Esophagus squamous epithelium (tissue), 5 donors: ENCODE measurements around the gene SLU7. TPM values are rescaled to one million over a fixed set of nuclear protein-coding genes. Genes with fewer than 3 reads are reported as not detected.

Source experiments
- DNase-seq: peaks from one replicate; lab custom pipeline; 2025; lab: John Stamatoyannopoulos, UW
- H3K27ac ChIP-seq, 4 donors: fragments of 200-600 bp; sonication (generic); one replicate each; pipeline ENCODE4 v1.5.1; 2016 to 2019; ENCODE audit warnings: mild to moderate bottlenecking in 1 of 4
- H3K27me3 ChIP-seq, 4 donors: fragments of 200-600 bp; sonication (generic); 1 replicate in 3 of 4; 2 replicates in 1 of 4; pipeline versions ENCODE4 v1.5.1 to v1.6.0; 2017 to 2021; ENCODE audit warnings: antibody characterized with exemption in 1 of 4
- H3K36me3 ChIP-seq, 3 donors: fragments of 200-600 bp; sonication (generic); one replicate each; pipeline ENCODE4 v1.5.1; 2016 to 2019
- H3K4me1 ChIP-seq, 3 donors: fragments of 200-600 bp; sonication (generic); one replicate each; pipeline ENCODE4 v1.5.1; 2017 to 2019
- H3K4me3 ChIP-seq, 4 donors: fragments of 200-600 bp; sonication (generic); 1 replicate in 3 of 4; 2 replicates in 1 of 4; pipeline ENCODE4 v1.5.1; 2016 to 2019; ENCODE audit warnings: mild to moderate bottlenecking in 2 of 4, moderate library complexity in 1 of 4
- H3K9me3 ChIP-seq, 3 donors: fragments of 200-600 bp; sonication (generic); one replicate each; pipeline ENCODE4 v1.5.1; 2016 to 2019
- POLR2A ChIP-seq, 4 donors: fragments of 450-650 bp; IDR thresholded peaks; one replicate each; pipeline ENCODE4 v1.6.1; 2017; ENCODE audit warnings: antibody characterized with exemption in 4 of 4, mild to moderate bottlenecking in 4 of 4, moderate library complexity in 3 of 4
- WGBS, 2 donors: methylation state at CpG; one replicate each; pipeline ENCODE4 v1.1.5; 2018; 5-methylcytosine and 5-hydroxymethylcytosine counted together
- intact Hi-C: fragments of 100-400 bp; cut with DNase I; formaldehyde crosslinking; loops from one replicate; pipeline ENCODE4 v1.15.0; 2022
- total RNA-seq, 4 donors: library from RNA; depleted of rRNA; stranded (reverse); fragments of >200 nt; gene quantifications; one replicate each; pipeline ENCODE4 v1.1.0, GENCODE V29; 2016
- TF ChIP-seq, protein P1 (sequence below), 6 experiments: fragments of 450-650 bp in 4 of 6; fragments of 200-600 bp in 2 of 6; sonication (generic) in 2 of 6; IDR thresholded peaks; one replicate each; pipeline ENCODE4 v1.5.1; 2016 to 2019; ENCODE audit warnings: antibody characterized with exemption in 6 of 6, mild to moderate bottlenecking in 4 of 6, moderate library complexity in 4 of 6
- donor health status: DM: yes; HTN: yes; CAD: no.

Gene SLU7
- total RNA-seq, 4 donors from 2014 or later: 31.9 to 70.2 (median 45.1) TPM

DNA sequence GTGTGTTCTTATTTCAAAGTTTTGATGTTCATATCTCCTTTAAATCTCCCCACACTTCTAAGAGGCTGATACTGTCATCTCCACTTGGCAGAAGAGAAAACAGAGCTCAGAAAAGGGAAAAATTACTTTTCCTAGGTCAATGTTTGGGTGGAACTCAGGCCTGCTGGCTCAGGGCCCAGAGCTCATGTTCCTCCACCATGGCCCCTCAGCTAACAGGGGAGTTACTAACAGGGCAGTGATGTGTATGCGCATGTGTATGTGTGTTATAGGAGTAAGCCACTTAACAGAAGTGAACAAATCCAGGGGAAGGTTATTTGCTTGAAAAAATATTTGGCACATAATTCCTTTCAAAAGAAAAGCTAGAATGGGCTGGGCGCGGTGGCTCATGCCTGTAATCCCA, 51.0 kb downstream of the SLU7 start:
- H3K4me1 ChIP-seq: peaks cover 5 to 40% (median 28%) of the 10 kb centered on the region in 3 donors
- H3K4me3 ChIP-seq: no peak overlapping the region
- H3K27ac ChIP-seq: no peak overlapping the region
- H3K27me3 ChIP-seq: peaks cover 0 to 7% (median 0%) of the 10 kb centered on the region in 4 donors
- DNase-seq: no peak
- H3K9me3 ChIP-seq: no peaks in the 10 kb centered on the region
- intact Hi-C loops: no loop called here
- no peaks in the 10 kb centered on the region for H3K36me3 ChIP-seq
- 86 to 93% methylated on average over 3 of the region's 3 CpGs for WGBS, 2 donors
- TF ChIP-seq POLR2A (IDR thresholded peaks at IDR 0.05): no peak
- TF ChIP-seq, protein P1, sequence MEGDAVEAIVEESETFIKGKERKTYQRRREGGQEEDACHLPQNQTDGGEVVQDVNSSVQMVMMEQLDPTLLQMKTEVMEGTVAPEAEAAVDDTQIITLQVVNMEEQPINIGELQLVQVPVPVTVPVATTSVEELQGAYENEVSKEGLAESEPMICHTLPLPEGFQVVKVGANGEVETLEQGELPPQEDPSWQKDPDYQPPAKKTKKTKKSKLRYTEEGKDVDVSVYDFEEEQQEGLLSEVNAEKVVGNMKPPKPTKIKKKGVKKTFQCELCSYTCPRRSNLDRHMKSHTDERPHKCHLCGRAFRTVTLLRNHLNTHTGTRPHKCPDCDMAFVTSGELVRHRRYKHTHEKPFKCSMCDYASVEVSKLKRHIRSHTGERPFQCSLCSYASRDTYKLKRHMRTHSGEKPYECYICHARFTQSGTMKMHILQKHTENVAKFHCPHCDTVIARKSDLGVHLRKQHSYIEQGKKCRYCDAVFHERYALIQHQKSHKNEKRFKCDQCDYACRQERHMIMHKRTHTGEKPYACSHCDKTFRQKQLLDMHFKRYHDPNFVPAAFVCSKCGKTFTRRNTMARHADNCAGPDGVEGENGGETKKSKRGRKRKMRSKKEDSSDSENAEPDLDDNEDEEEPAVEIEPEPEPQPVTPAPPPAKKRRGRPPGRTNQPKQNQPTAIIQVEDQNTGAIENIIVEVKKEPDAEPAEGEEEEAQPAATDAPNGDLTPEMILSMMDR (IDR thresholded peaks at IDR 0.05): no peak

DNA sequence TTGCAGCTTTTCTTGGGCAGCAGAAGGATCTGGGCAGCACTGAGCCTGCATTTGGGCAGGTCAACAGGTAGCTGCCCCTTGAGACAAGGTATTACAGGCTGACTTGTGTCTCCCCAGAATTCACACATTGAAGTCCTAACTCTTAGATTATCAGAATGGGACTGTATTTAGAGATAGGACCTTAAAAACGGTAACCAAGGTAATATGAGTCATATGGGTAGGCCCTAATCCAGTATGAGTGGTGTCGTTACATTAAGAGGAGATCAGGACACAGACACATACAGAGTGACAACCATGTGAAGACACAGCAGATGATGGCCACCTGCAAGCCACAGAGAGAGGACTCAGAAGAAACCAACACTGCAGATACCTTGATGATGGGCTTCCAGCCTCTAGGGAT, 51.6 kb downstream of the SLU7 start:
- no peaks in the 10 kb centered on the region for H3K9me3 ChIP-seq
- intact Hi-C loops: no loop called here
- H3K27me3 ChIP-seq: peaks cover 0 to 7% (median 0%) of the 10 kb centered on the region in 4 donors
- WGBS, 2 donors: 11 to 28% methylated on average over 2 of the region's 2 CpGs
- no peak overlapping the region for H3K27ac ChIP-seq
- peaks cover 5 to 45% (median 32%) of the 10 kb centered on the region in 3 donors for H3K4me1 ChIP-seq
- no peak for TF ChIP-seq POLR2A (IDR thresholded peaks at IDR 0.05)
- TF ChIP-seq, protein P1 (IDR thresholded peaks at IDR 0.05): no peak
- no peak for DNase-seq
- H3K36me3 ChIP-seq: no peaks in the 10 kb centered on the region
- H3K4me3 ChIP-seq: no peak overlapping the region

GRCh38 chr5:160366230-160366629, 52.7 kb downstream of the SLU7 start:
- intact Hi-C loops: no loop called here
- Histone ChIP-seq H3K4me3 (no peak overlapping the region), H3K27me3 (peaks cover 0 to 7% (median 0%) of the 10 kb centered on the region in 4 donors), H3K27ac (no peak overlapping the region), H3K4me1 (peaks cover 5 to 45% (median 32%) of the 10 kb centered on the region in 3 donors), H3K36me3 (no peaks in the 10 kb centered on the region), H3K9me3 (no peaks in the 10 kb centered on the region)
- DNase-seq: no peak
- WGBS, 2 donors: 78 to 90% methylated on average over 2 of the region's 2 CpGs
- TF ChIP-seq POLR2A (IDR thresholded peaks at IDR 0.05): no peak
- TF ChIP-seq, protein P1 (IDR thresholded peaks at IDR 0.05): no peak

DNA sequence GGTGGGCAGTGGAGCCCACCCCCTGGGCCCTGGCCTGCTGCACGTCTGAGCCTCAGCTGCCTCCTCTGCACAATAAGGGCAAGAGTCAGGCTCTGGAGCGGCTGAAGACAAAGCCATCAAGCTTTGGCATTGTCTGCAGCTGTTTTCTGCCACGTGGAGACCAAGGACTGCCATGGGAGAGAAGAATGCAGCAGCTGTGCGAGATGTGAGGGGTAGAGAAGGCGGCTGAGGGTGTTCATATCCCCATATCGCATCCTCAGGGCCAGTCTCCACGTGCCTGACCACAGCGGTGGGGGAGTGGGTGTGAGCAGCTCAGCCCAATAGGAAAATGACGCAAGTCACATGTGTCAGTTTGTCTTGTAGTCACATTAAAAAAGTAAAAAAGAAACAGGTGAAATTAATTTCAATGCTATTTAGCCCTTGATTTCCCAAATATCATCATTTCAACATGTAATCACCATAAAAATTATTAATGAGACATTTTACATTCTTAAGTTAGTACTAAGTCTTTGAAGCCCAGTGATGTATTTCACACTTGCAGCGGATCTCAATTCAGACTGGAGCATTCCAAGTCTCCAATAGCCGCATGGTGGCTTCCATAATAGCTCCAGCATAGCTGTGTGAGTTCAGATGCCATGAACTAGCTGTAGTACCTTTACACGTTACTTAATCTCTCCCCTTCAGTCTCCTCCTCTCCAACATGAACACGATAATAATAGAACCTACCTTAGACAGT, 55.1 kb downstream of the SLU7 start:
- no peak for DNase-seq
- Histone ChIP-seq H3K36me3 (no peaks in the 10 kb centered on the region), H3K4me3 (no peak overlapping the region), H3K27ac (peak overlapping the region; percentile 3 to 69 (median 58)), H3K9me3 (no peaks in the 10 kb centered on the region), H3K27me3 (no peaks in the 10 kb centered on the region), H3K4me1 (peaks cover 0 to 40% (median 30%) of the 10 kb centered on the region in 3 donors)
- intact Hi-C loops: no loop called here
- WGBS, 2 donors: 67 to 73% methylated on average over 13 of the region's 13 CpGs
- TF ChIP-seq, protein P1 (IDR thresholded peaks at IDR 0.05): no peak
- no peak for TF ChIP-seq POLR2A (IDR thresholded peaks at IDR 0.05)

GRCh38 chr5:160363211-160363610, 55.7 kb downstream of the SLU7 start:
- Histone ChIP-seq H3K36me3 (no peaks in the 10 kb centered on the region), H3K4me1 (peaks cover 0 to 46% (median 36%) of the 10 kb centered on the region in 3 donors), H3K4me3 (no peak overlapping the region), H3K27ac (peak overlapping the region; percentile 3 to 69 (median 58)), H3K9me3 (no peaks in the 10 kb centered on the region), H3K27me3 (no peaks in the 10 kb centered on the region)
- no peak for TF ChIP-seq POLR2A (IDR thresholded peaks at IDR 0.05)
- TF ChIP-seq, protein P1 (IDR thresholded peaks at IDR 0.05): no peak
- no peak for DNase-seq
- WGBS, 2 donors: 44 to 78% methylated on average over 3 of the region's 3 CpGs
- intact Hi-C loops: no loop called here
